HG03439 (cell line): ENCODE measurements around the gene DPM1.
"Not testable (repeated sequence)": the region's sequence is repeated elsewhere in the genome, so short reads cannot be mapped to it uniquely, and the experiment has no call there.

Experiments used
- ATAC-seq: cut with Tn5 transposase; IDR thresholded peaks from one replicate; pipeline ENCODE4 v1.9.1; 2021; ENCODE audit warnings: mild to moderate bottlenecking, moderate library complexity; ENCODE audit not compliant: unreplicated experiment

DPM1 gene

GRCh38 chr20:50980071-50980681 is 21.8 kb upstream of the DPM1 start:
- no peak for ATAC-seq

- not testable (repeated sequence) for ATAC-seq
These were observed 20.2 kb upstream of the DPM1 start for GRCh38 chr20:50978533-50978932.

GRCh38 chr20:50977066-50978021 is 19.0 kb upstream of the DPM1 start:
- no peak for ATAC-seq

- no peak for ATAC-seq
These were observed 17.5 kb upstream of the DPM1 start for GRCh38 chr20:50975701-50976330.

- ATAC-seq = no peak
These were observed 11.6 kb upstream of the DPM1 start for GRCh38 chr20:50969912-50970311.

- ATAC-seq = no peak
These were observed 11.1 kb upstream of the DPM1 start for GRCh38 chr20:50969435-50969834.

GRCh38 chr20:50968289-50968688 is 10.0 kb upstream of the DPM1 start:
- no peak for ATAC-seq

- ATAC-seq = no peak
These were observed 9.3 kb upstream of the DPM1 start for GRCh38 chr20:50967586-50967985.

- ATAC-seq = no peak
These were observed 1.3 kb upstream of the DPM1 start for GRCh38 chr20:50959543-50960126.

- peak; percentile 88 for ATAC-seq
These were observed 547 bp upstream of the DPM1 start, which contains the start of gene MOCS3 for GRCh38 chr20:50958615-50959542. Gene MOCS3 (plus strand): TSS chr20:50958818. CDS start chr20:50958843, 25 bp downstream.

GRCh38 chr20:50957276-50957675 is 1.1 kb downstream of the DPM1 start:
- ATAC-seq = no peak

GRCh38 chr20:50953821-50954220 is 4.5 kb downstream of the DPM1 start:
- ATAC-seq = no peak

GRCh38 chr20:50953196-50953595 is 5.1 kb downstream of the DPM1 start:
- ATAC-seq = no peak

- no peak for ATAC-seq
These were observed 10.1 kb downstream of the DPM1 start for GRCh38 chr20:50948132-50948785.

- no peak for ATAC-seq
These were observed 15.3 kb downstream of the DPM1 start for GRCh38 chr20:50943069-50943468.

- ATAC-seq = no peak
These were observed 24.7 kb downstream of the DPM1 start for GRCh38 chr20:50933589-50933988.

GRCh38 chr20:50932691-50933280 is 25.5 kb downstream of the DPM1 start:
- ATAC-seq = no peak

- ATAC-seq = no peak
These were observed 26.3 kb downstream of the DPM1 start for GRCh38 chr20:50932016-50932485.
